Measurements from ENCODE around the gene SRP14.
"Not testable (repeated sequence)": the region's sequence is repeated elsewhere in the genome, so short reads cannot be mapped to it uniquely, and the experiment has no call there.

SRP14 gene

DNA sequence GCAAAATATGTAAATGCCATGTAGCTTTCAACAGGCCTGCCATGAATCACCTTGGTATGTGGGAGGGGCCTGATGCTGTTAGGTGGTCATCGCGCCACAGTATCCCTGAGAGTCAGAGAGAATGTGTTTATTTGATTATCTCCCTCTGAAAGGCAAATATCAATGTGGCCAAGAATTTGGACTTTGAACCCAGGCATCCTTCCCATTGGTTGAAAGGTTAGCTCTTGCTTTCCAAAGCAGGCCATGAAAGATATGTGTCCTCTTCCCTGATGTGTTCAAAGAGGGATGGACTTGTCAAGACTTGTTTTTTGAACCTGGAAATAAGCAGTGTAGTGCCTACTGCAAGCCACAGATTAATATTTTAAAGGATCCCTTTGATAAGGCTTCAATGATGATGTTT lies 36.7 kb downstream of the SRP14 start:
- TF ChIP-seq MAX (IDR thresholded peaks at IDR 0.05; ENCODE audit: low read depth, low read length) (no peak), MYC (IDR thresholded peaks at IDR 0.05; ENCODE audit: low read depth, low read length) (no peak), POLR2A (IDR thresholded peaks at IDR 0.05; ENCODE audit: extremely low read depth, insufficient read length) (no peak)
- TF ChIP-seq, protein P1, sequence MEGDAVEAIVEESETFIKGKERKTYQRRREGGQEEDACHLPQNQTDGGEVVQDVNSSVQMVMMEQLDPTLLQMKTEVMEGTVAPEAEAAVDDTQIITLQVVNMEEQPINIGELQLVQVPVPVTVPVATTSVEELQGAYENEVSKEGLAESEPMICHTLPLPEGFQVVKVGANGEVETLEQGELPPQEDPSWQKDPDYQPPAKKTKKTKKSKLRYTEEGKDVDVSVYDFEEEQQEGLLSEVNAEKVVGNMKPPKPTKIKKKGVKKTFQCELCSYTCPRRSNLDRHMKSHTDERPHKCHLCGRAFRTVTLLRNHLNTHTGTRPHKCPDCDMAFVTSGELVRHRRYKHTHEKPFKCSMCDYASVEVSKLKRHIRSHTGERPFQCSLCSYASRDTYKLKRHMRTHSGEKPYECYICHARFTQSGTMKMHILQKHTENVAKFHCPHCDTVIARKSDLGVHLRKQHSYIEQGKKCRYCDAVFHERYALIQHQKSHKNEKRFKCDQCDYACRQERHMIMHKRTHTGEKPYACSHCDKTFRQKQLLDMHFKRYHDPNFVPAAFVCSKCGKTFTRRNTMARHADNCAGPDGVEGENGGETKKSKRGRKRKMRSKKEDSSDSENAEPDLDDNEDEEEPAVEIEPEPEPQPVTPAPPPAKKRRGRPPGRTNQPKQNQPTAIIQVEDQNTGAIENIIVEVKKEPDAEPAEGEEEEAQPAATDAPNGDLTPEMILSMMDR (IDR thresholded peaks at IDR 0.05; ENCODE audit: low read depth, low read length): no peak
- no peak overlapping the region for H3K4me3 ChIP-seq (ENCODE audit: low read depth, low read length)
- DNase-seq (ENCODE audit: low read depth): no peak

DNA sequence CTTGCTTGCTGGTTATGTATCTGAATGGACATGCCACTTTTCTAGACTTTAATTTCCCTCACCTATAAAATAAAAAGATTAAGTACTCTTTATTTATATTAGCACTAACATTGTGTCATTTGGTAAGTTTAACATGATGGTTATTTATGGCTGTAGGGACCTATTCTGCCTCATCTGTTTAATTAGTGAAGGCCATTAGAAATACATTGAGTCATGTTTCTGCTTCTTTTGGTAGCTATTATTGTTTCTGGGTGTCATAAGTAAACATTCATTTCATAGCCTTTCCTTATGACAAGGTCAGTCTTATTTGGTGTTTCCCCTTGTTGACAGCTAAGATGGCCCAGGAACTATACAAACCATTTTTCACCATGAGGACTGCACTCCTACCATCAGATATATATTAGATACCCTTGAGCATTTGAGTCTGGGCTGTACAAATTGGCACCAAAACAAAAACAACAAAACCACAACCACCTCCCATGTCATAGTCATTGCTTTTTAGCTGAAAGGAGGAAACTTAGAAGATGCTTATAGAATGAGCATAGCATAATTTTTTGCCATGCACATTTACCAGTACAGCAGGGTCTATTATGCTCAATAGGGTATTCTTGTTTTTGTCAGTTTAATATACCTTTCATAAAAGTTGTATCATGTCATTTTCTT lies 39.3 kb downstream of the SRP14 start:
- no peak for DNase-seq (ENCODE audit: low read depth)
- TF ChIP-seq, protein P1 (IDR thresholded peaks at IDR 0.05; ENCODE audit: low read depth, low read length): no peak
- TF ChIP-seq POLR2A (IDR thresholded peaks at IDR 0.05; ENCODE audit: extremely low read depth, insufficient read length) (no peak), MAX (IDR thresholded peaks at IDR 0.05; ENCODE audit: low read depth, low read length) (no peak), MYC (IDR thresholded peaks at IDR 0.05; ENCODE audit: low read depth, low read length) (no peak)
- H3K4me3 ChIP-seq (ENCODE audit: low read depth, low read length): no peak overlapping the region

- H3K4me3 ChIP-seq (ENCODE audit: low read depth, low read length): no peak overlapping the region
- DNase-seq (ENCODE audit: low read depth): no peak
- TF ChIP-seq MAX (IDR thresholded peaks at IDR 0.05; ENCODE audit: low read depth, low read length): no peak
- TF ChIP-seq MYC (IDR thresholded peaks at IDR 0.05; ENCODE audit: low read depth, low read length): no peak
- no peak for TF ChIP-seq POLR2A (IDR thresholded peaks at IDR 0.05; ENCODE audit: extremely low read depth, insufficient read length)
- TF ChIP-seq, protein P1 (IDR thresholded peaks at IDR 0.05; ENCODE audit: low read depth, low read length): no peak
These were observed 40.4 kb downstream of the SRP14 start for GRCh38 chr15:39998511-39999077.

- TF ChIP-seq MYC (IDR thresholded peaks at IDR 0.05; ENCODE audit: low read depth, low read length): no peak
- TF ChIP-seq POLR2A (IDR thresholded peaks at IDR 0.05; ENCODE audit: extremely low read depth, insufficient read length): no peak
- TF ChIP-seq MAX (IDR thresholded peaks at IDR 0.05; ENCODE audit: low read depth, low read length): no peak
- TF ChIP-seq, protein P1 (IDR thresholded peaks at IDR 0.05; ENCODE audit: low read depth, low read length): no peak
- DNase-seq (ENCODE audit: low read depth): no peak
- no peak overlapping the region for H3K4me3 ChIP-seq (ENCODE audit: low read depth, low read length)
These were observed 41.3 kb downstream of the SRP14 start for GRCh38 chr15:39997639-39998038.

- DNase-seq (ENCODE audit: low read depth): no peak
- TF ChIP-seq POLR2A (IDR thresholded peaks at IDR 0.05; ENCODE audit: extremely low read depth, insufficient read length): no peak
- no peak for TF ChIP-seq MYC (IDR thresholded peaks at IDR 0.05; ENCODE audit: low read depth, low read length)
- TF ChIP-seq, protein P1 (IDR thresholded peaks at IDR 0.05; ENCODE audit: low read depth, low read length): no peak
- no peak for TF ChIP-seq MAX (IDR thresholded peaks at IDR 0.05; ENCODE audit: low read depth, low read length)
- H3K4me3 ChIP-seq (ENCODE audit: low read depth, low read length): no peak overlapping the region
These were observed 42.0 kb downstream of the SRP14 start for GRCh38 chr15:39997031-39997430.

GRCh38 chr15:39996228-39996627 lies 42.8 kb downstream of the SRP14 start:
- DNase-seq (ENCODE audit: low read depth); H3K4me3 ChIP-seq (ENCODE audit: low read depth, low read length): not testable (repeated sequence)

GRCh38 chr15:39992953-39993352 lies 46.0 kb downstream of the SRP14 start:
- DNase-seq (ENCODE audit: low read depth); H3K4me3 ChIP-seq (ENCODE audit: low read depth, low read length): not testable (repeated sequence)

Measured in NB4 (cell line).